DND-41 (cell line): ENCODE data around the gene C19orf33.

Source experiments
- ATAC-seq: fragments of 200-7000 bp; cut with Tn5 transposase; 3 replicates; pipeline ENCODE4 v1.9.1; 2021; ENCODE audit warnings: low read depth; ENCODE audit not compliant: insufficient read depth
- DNase-seq: peaks from one replicate; pipeline ENCODE4 v3.0.0-alpha.2; 2020
- H2AFZ ChIP-seq: 2 replicates; pipeline ENCODE4 v1.6.0; 2012; ENCODE audit warnings: low read depth, low read length
- H3K27ac ChIP-seq: 2 replicates; pipeline ENCODE4 v1.5.1; 2012; ENCODE audit warnings: low read length, inconsistent platforms
- H3K27me3 ChIP-seq: fragments of 200-600 bp; sonication (generic); 2 replicates; pipeline ENCODE4 v1.6.0; 2012; ENCODE audit warnings: low read length, mild to moderate bottlenecking, inconsistent platforms; ENCODE audit not compliant: insufficient read depth, poor library complexity
- H3K36me3 ChIP-seq: 2 replicates; pipeline ENCODE4 v1.5.1; 2012; ENCODE audit warnings: low read length, inconsistent platforms; ENCODE audit not compliant: insufficient read depth
- H3K4me1 ChIP-seq: 2 replicates; pipeline ENCODE4 v1.5.1; 2012; ENCODE audit warnings: mild to moderate bottlenecking, low read length; ENCODE audit not compliant: insufficient read depth
- H3K4me2 ChIP-seq: 2 replicates; pipeline ENCODE4 v1.6.0; 2012; ENCODE audit warnings: mild to moderate bottlenecking, moderate library complexity, low read length, inconsistent platforms; ENCODE audit not compliant: insufficient read depth
- H3K4me3 ChIP-seq, 2 experiments: fragments of 200-600 bp in 1 of 2; shearing (Covaris generic) in 1 of 2; 2 replicates each; pipeline ENCODE4 v1.5.1; 2012 to 2016; ENCODE audit warnings: inconsistent platforms in 2 of 2, low read length in 2 of 2, mild to moderate bottlenecking in 2 of 2, low read depth in 1 of 2, moderate library complexity in 1 of 2
- H3K79me2 ChIP-seq: 2 replicates; pipeline ENCODE4 v1.6.0; 2012; ENCODE audit warnings: low read length, inconsistent platforms; ENCODE audit not compliant: insufficient read depth
- H3K9ac ChIP-seq: 2 replicates; pipeline ENCODE4 v1.6.0; 2012; ENCODE audit warnings: low read depth, mild to moderate bottlenecking, inconsistent platforms, low read length, moderate library complexity
- H3K9me3 ChIP-seq: 2 replicates; pipeline ENCODE4 v1.5.1; 2012; ENCODE audit warnings: low read length, moderate library complexity, mild to moderate bottlenecking, inconsistent platforms; ENCODE audit not compliant: insufficient read depth, severe bottlenecking
- H4K20me1 ChIP-seq: 2 replicates; pipeline ENCODE4 v1.6.0; 2012; ENCODE audit warnings: low read length; ENCODE audit not compliant: insufficient read depth
- CTCF ChIP-seq: IDR thresholded peaks from 2 replicates; pipeline ENCODE4 v1.5.1; 2012; ENCODE audit warnings: borderline replicate concordance, low read length, moderate library complexity, mild to moderate bottlenecking; ENCODE audit not compliant: poor library complexity, severe bottlenecking; ENCODE audit errors: extremely low read depth
- EZH2 ChIP-seq: IDR thresholded peaks from 3 replicates; pipeline ENCODE4 v1.6.1; 2012; ENCODE audit warnings: borderline replicate concordance, low read depth, mild to moderate bottlenecking, moderate library complexity, low read length, inconsistent platforms; ENCODE audit not compliant: severe bottlenecking

Gene C19orf33

GRCh38 chr19:38304352-38304865 is 358 bp downstream of the C19orf33 start:
- DNase-seq (no peak), ATAC-seq (no peak; the same call in 2 of the 3 replicates)
- Histone ChIP-seq H3K9me3 (no peaks in the 10 kb centered on the region), H3K79me2 (no peaks in the 10 kb centered on the region), H3K4me3 (no peak overlapping the region), H3K27me3 (no peaks in the 10 kb centered on the region), H3K27ac (no peak overlapping the region), H3K36me3 (peaks cover 40% of the 10 kb centered on the region), H3K9ac (no peak overlapping the region), H3K4me2 (no peak overlapping the region), H4K20me1 (0 out of 2 replicates have a peak, but pooled peaks cover 8% of the 10 kb centered on the region), H2AFZ (no peak overlapping the region), H3K4me1 (no peaks in the 10 kb centered on the region)
- TF ChIP-seq CTCF = no peak
- TF ChIP-seq EZH2 = no peak

GRCh38 chr19:38304866-38305429 is 897 bp downstream of the C19orf33 start:
- Histone ChIP-seq H3K27ac (no peak overlapping the region), H3K4me3 (no peak overlapping the region), H3K4me1 (no peaks in the 10 kb centered on the region), H3K79me2 (no peaks in the 10 kb centered on the region), H3K9ac (no peak overlapping the region), H2AFZ (no peak overlapping the region), H3K36me3 (peaks cover 41% of the 10 kb centered on the region), H3K4me2 (no peak overlapping the region), H4K20me1 (0 out of 2 replicates have a peak, but pooled peaks cover 9% of the 10 kb centered on the region), H3K27me3 (no peaks in the 10 kb centered on the region), H3K9me3 (no peaks in the 10 kb centered on the region)
- ATAC-seq (no peak), DNase-seq (no peak)
- TF ChIP-seq EZH2 (no peak), CTCF (no peak)

- Histone ChIP-seq H3K27ac (no peak overlapping the region), H3K4me3 (no peak overlapping the region), H3K9me3 (no peaks in the 10 kb centered on the region), H3K27me3 (no peaks in the 10 kb centered on the region), H3K79me2 (peaks cover 7% of the 10 kb centered on the region), H3K36me3 (peaks cover 41% of the 10 kb centered on the region), H3K4me1 (no peaks in the 10 kb centered on the region), H3K9ac (no peak overlapping the region), H4K20me1 (0 out of 2 replicates have a peak, but pooled peaks cover 9% of the 10 kb centered on the region), H3K4me2 (no peak overlapping the region), H2AFZ (no peak overlapping the region)
- no peak for ATAC-seq
- no peak for TF ChIP-seq EZH2
- TF ChIP-seq CTCF = no peak
- DNase-seq = no peak
Measured at GRCh38 chr19:38306236-38306635, 2.2 kb downstream of the C19orf33 start.
